Type B pancreatic cell (in vitro differentiated cells): ENCODE data around the gene HRH1. TPM values are rescaled to one million over a fixed set of nuclear protein-coding genes. Genes with fewer than 3 reads are reported as not detected.
"Not testable (repeated sequence)": the region's sequence is repeated elsewhere in the genome, so short reads cannot be mapped to it uniquely, and the experiment has no call there.

Experiments used
- DNase-seq: peaks from one replicate; pipeline ENCODE4 v3.0.0; 2021; ENCODE audit warnings: mixed read lengths; ENCODE audit not compliant: unreplicated experiment; ENCODE audit errors: extremely low spot score
- H3K27ac Mint-ChIP-seq: 2 replicates; pipeline ENCODE4 v1.8.0; 2021; ENCODE audit warnings: mild to moderate bottlenecking, mixed read lengths
- H3K27me3 Mint-ChIP-seq: 2 replicates; pipeline ENCODE4 v1.8.0; 2021; ENCODE audit warnings: mixed read lengths
- H3K36me3 Mint-ChIP-seq: 2 replicates; pipeline ENCODE4 v1.8.0; 2021; ENCODE audit warnings: mixed read lengths
- H3K4me1 Mint-ChIP-seq: one replicate; pipeline ENCODE4 v1.8.0; 2021; ENCODE audit warnings: mixed read lengths; ENCODE audit not compliant: unreplicated experiment
- H3K4me3 Mint-ChIP-seq: 2 replicates; pipeline ENCODE4 v1.8.0; 2021; ENCODE audit warnings: mild to moderate bottlenecking, mixed read lengths
- H3K9me3 Mint-ChIP-seq: 2 replicates; pipeline ENCODE4 v1.8.0; 2021; ENCODE audit warnings: mixed read lengths
- total RNA-seq: library from RNA; stranded (reverse); gene quantifications from 2 replicates; pipeline ENCODE4 v1.2.1, GENCODE V29; 2021; ENCODE audit warnings: low replicate concordance
- TF ChIP-seq, protein P1 (sequence below): fragments of 200-600 bp; sonication (generic); conservative IDR thresholded peaks from 2 replicates; pipeline ENCODE4 v1.5.0; 2021; ENCODE audit warnings: antibody characterized with exemption, mild to moderate bottlenecking

HRH1 gene
- total RNA-seq, 1 donor from 2014 or later: 4.7 TPM

DNA sequence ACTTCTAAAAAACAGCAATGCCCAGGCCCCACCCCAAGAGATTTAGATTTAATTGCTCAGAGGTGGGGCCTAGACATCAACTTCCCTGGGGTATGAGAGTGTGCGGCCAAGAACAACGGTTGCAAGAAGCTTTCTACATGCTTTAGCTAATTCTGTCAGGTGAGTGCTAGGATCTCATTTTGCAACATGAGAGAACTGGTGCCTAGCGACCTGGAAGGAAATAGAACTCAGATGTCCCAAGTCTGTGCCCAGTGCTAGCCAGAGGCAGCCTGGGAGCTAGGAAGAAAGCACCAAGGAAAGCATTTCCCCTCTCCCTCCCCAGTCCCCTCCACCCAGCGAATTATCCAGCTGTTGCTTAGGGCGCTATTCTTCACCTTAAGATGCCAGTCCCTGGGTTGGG, 22.9 kb upstream of the HRH1 start:
- H3K27me3 Mint-ChIP-seq: peaks cover 10% of the 10 kb centered on the region
- H3K36me3 Mint-ChIP-seq: no peaks in the 10 kb centered on the region
- no peak overlapping the region for H3K4me3 Mint-ChIP-seq
- H3K9me3 Mint-ChIP-seq: no peaks in the 10 kb centered on the region
- H3K4me1 Mint-ChIP-seq: no peaks in the 10 kb centered on the region
- H3K27ac Mint-ChIP-seq: no peak overlapping the region
- peak; percentile 24 for DNase-seq
- TF ChIP-seq, protein P1, sequence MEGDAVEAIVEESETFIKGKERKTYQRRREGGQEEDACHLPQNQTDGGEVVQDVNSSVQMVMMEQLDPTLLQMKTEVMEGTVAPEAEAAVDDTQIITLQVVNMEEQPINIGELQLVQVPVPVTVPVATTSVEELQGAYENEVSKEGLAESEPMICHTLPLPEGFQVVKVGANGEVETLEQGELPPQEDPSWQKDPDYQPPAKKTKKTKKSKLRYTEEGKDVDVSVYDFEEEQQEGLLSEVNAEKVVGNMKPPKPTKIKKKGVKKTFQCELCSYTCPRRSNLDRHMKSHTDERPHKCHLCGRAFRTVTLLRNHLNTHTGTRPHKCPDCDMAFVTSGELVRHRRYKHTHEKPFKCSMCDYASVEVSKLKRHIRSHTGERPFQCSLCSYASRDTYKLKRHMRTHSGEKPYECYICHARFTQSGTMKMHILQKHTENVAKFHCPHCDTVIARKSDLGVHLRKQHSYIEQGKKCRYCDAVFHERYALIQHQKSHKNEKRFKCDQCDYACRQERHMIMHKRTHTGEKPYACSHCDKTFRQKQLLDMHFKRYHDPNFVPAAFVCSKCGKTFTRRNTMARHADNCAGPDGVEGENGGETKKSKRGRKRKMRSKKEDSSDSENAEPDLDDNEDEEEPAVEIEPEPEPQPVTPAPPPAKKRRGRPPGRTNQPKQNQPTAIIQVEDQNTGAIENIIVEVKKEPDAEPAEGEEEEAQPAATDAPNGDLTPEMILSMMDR: no peak

GRCh38 chr3:11131886-11132285, 22.4 kb upstream of the HRH1 start:
- not testable (repeated sequence) for H3K4me3 Mint-ChIP-seq, H3K9me3 Mint-ChIP-seq, DNase-seq, H3K4me1 Mint-ChIP-seq, H3K36me3 Mint-ChIP-seq, H3K27ac Mint-ChIP-seq, H3K27me3 Mint-ChIP-seq

DNA sequence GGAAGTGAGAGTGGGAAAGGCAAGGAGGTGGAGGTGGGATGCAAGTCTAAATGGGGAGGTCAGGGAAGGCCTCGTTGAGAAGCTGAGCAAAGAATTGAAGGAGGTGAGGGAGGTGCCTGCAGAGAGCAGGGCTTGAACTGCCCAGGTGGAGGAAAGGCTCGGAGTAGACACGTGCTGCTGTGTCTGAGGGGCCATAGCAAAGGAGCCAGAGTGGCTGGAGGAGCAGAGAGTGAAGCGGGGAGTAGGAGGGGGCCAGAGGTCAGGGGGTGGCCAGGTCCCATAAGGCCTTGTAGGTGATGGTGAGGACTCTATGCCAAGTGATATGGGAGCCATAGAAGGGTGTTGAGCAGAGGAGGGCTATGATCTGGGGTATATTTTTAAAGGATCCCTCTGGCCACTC, 21.4 kb upstream of the HRH1 start:
- peaks cover 10% of the 10 kb centered on the region for H3K27me3 Mint-ChIP-seq
- H3K27ac Mint-ChIP-seq: no peak overlapping the region
- DNase-seq: peak; percentile 22
- H3K4me3 Mint-ChIP-seq: no peak overlapping the region
- H3K9me3 Mint-ChIP-seq: peaks cover 6% of the 10 kb centered on the region
- TF ChIP-seq, protein P1: no peak
- no peaks in the 10 kb centered on the region for H3K36me3 Mint-ChIP-seq
- no peaks in the 10 kb centered on the region for H3K4me1 Mint-ChIP-seq

GRCh38 chr3:11134794-11135193, 19.5 kb upstream of the HRH1 start:
- no peaks in the 10 kb centered on the region for H3K4me1 Mint-ChIP-seq

GRCh38 chr3:11136116-11136515, 18.2 kb upstream of the HRH1 start:
- Mint-ChIP-seq H3K4me1 (no peaks in the 10 kb centered on the region), H3K9me3 (peaks cover 6% of the 10 kb centered on the region), H3K36me3 (no peaks in the 10 kb centered on the region), H3K4me3 (no peak overlapping the region), H3K27ac (no peak overlapping the region), H3K27me3 (peaks cover 5% of the 10 kb centered on the region)
- TF ChIP-seq, protein P1: no peak
- no peak for DNase-seq

More at GRCh38 chr3:11134794-11135193, 19.5 kb upstream of the HRH1 start:
- H3K27ac Mint-ChIP-seq: no peak overlapping the region
- peaks cover 5% of the 10 kb centered on the region for H3K27me3 Mint-ChIP-seq
- TF ChIP-seq, protein P1: no peak
- H3K36me3 Mint-ChIP-seq: no peaks in the 10 kb centered on the region
- no peak for DNase-seq
- H3K9me3 Mint-ChIP-seq: peaks cover 6% of the 10 kb centered on the region
- H3K4me3 Mint-ChIP-seq: no peak overlapping the region

DNA sequence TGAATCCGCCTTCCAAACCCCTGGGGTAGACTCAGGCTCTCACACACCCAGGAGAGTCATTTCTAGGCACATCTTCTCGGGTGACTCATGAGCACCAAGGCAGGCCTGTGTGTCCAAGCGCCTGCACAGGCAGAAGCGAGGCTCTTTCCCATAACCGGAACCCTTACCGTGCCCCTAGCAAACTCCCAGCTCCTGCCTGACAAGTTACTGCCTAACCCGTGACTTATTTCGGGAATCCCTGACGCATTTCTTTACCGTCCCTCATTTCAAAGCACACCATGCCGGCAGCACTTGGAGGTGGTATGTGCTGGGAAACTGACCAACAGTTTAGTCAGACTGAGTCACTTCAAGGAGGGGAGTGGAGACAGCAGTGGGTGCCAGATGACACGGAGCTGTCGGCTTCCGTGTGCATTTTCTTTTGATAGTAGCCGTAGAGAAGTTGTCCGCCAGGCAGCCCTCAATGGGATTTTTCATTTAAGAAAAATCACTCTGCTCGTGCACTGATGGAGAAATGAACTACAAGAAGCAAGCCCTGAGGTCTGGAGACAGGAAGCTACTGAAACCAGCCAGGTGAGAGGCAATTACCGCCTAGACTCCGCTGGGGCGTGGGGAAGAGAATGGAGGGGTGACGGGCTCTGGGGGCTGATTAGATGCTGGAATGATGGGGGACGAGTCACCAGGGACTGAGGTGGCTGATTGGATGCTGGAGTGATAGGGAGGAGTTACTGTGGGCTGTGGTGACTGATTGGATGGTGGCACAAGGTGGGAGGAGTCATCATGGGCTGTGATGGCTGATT, 17.3 kb upstream of the HRH1 start:
- Mint-ChIP-seq H3K27me3 (peaks cover 5% of the 10 kb centered on the region), H3K9me3 (peaks cover 6% of the 10 kb centered on the region), H3K4me1 (no peaks in the 10 kb centered on the region), H3K36me3 (no peaks in the 10 kb centered on the region), H3K27ac (peak overlapping the region; percentile 19), H3K4me3 (peak overlapping the region; percentile 10)
- no peak for DNase-seq
- TF ChIP-seq, protein P1: no peak
